NCI-H1694 (cell line): ENCODE results near the gene COL8A1.

ENCODE experiments used
- DNase-seq: peaks from one replicate; lab custom pipeline; 2025; lab: John Stamatoyannopoulos, UW

The COL8A1 gene

GRCh38 chr3:99845331-99845730, 206.9 kb downstream of the COL8A1 start:
- no peak for DNase-seq

GRCh38 chr3:99845999-99846398, 207.6 kb downstream of the COL8A1 start:
- no peak for DNase-seq

GRCh38 chr3:99846477-99847160, 208.2 kb downstream of the COL8A1 start:
- no peak for DNase-seq

GRCh38 chr3:99848433-99848832, 210.0 kb downstream of the COL8A1 start:
- DNase-seq = no peak
